ENCODE data around the gene POU3F3. TPM values are rescaled to one million over a fixed set of nuclear protein-coding genes. Genes with fewer than 3 reads are reported as not detected.

POU3F3 gene
- total and polyA plus RNA-seq, 2 of the 8 experiments (the other 6 are each of a cell fraction or from before 2014, with no cell fraction given), result 0.09 TPM; not detected in 1

- TF ChIP-seq GTF2F1 (IDR thresholded peaks at IDR 0.05; ENCODE audit: borderline replicate concordance, low read depth, low read length) (no peak), CHD7 (IDR thresholded peaks at IDR 0.05; ENCODE audit: insufficient replicate concordance, low read length) (peak; percentile 24), RFX5 (IDR thresholded peaks at IDR 0.05; ENCODE audit: borderline replicate concordance, low read depth, low read length) (no peak), EGR1 (IDR thresholded peaks at IDR 0.05; ENCODE audit: borderline replicate concordance, low read depth, low read length) (0 out of 2 replicates have a peak, but pooled peaks have one; percentile 3), SAP30 (IDR thresholded peaks at IDR 0.05; ENCODE audit: insufficient read depth, insufficient replicate concordance, low read length) (no peak), ATF3 (IDR thresholded peaks at IDR 0.05; ENCODE audit: insufficient read depth, low read depth, low read length) (no peak), RXRA (IDR thresholded peaks at IDR 0.05; ENCODE audit: insufficient read depth, low read depth, low read length) (no peak), NRF1 (IDR thresholded peaks at IDR 0.05; ENCODE audit: low read depth, low read length) (no peak), POLR2AphosphoS5 (IDR thresholded peaks at IDR 0.05; ENCODE audit: low read depth, low read length) (no peak)
Measured at GRCh38 chr2:104871972-104872865, 18.3 kb downstream of the POU3F3 start (continued).
